Stimulated activated CD4-positive, alpha-beta T cell treated with anti-CD3 and anti-CD28 coated beads, TNF-alpha, amount 100 ng/mL, for 4 hours (primary cell): Measurements from ENCODE around the gene NCAPD2.

Source experiments
- DNase-seq, 3 experiments: peaks; one replicate each; pipeline ENCODE4 v3.0.0-alpha.2; 2020; ENCODE audit warnings: low read depth in 3 of 3

The NCAPD2 gene

DNA sequence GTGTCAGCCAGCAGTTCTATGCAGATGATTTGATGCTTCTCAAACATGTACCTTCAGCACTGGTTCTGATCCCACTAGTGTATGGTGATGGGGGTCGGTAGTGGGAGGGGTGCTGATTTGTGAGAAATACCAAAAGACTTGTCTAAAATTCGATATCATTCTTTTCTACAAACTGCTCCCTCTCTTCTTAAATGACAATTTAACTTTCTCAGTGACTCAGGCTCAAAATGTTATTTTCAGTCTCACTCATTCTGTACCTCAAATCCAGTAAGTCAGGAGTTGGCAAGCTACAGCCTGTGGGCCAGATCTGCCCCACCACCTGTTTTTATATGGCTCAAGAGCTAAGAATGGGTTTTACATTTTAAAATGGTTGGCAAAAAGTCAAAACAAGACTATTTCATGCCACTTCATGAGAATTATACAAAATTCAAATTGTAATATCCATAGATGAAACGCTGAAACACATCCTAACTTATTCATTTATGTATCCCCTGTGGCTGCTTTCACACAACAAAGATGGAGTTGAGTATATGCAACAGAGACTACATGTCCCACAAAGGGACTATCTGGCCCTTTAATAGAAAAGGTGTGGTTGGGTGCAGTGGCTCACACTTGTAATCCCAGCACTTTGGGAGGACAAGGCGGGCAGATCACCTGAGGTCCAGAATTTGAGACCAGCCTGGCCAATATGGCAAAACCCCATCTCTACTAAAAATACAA is 80.8 kb downstream of the NCAPD2 start:
- DNase-seq: no peak

DNA sequence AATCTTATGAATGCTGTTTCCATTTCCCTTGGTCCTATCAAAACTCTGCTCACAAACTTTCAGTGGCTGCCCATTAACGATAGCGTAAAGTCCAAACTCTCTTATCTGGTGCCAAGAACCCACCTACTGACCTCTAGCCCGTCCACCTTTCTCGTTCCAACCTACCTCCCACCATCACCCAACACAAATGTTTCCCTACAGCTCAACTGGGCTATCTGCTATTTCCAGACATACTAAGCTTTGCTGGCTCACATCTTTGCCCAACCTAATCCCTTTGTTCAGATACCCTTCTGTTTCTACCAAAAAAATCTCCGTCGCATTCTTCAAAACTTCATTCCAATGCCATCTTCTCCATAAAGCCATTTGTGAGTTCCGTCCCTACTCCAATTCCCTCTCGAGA is 81.7 kb downstream of the NCAPD2 start:
- DNase-seq: no peak
